H9 (cell line): ENCODE measurements around the gene KRT39. TPM values are rescaled to one million over a fixed set of nuclear protein-coding genes. Genes with fewer than 3 reads are reported as not detected.
"Not testable (repeated sequence)": the region's sequence is repeated elsewhere in the genome, so short reads cannot be mapped to it uniquely, and the experiment has no call there.

Experiments used
- DNase-seq: peaks from one replicate; pipeline ENCODE4 v3.0.0-alpha.2; 2017
- H2AFZ ChIP-seq: one replicate; pipeline ENCODE4 v1.6.1; 2013; ENCODE audit warnings: mild to moderate bottlenecking, low read length, control low read depth, moderate library complexity
- H2AK5ac ChIP-seq: 2 replicates; pipeline ENCODE4 v1.6.1; 2013; ENCODE audit warnings: low read length, control low read depth, mixed read lengths; ENCODE audit not compliant: insufficient read length
- H2BK120ac ChIP-seq: one replicate; pipeline ENCODE4 v1.6.1; 2013; ENCODE audit warnings: low read depth, mild to moderate bottlenecking, low read length, control low read depth, inconsistent platforms; ENCODE audit not compliant: poor library complexity, severe bottlenecking
- H2BK12ac ChIP-seq: 2 replicates; pipeline ENCODE4 v1.6.1; 2013; ENCODE audit warnings: low read length, control low read depth, mixed read lengths, low read depth; ENCODE audit not compliant: insufficient read length
- H2BK15ac ChIP-seq: 2 replicates; pipeline ENCODE4 v1.6.1; 2013; ENCODE audit warnings: low read depth, low read length, control low read depth
- H2BK20ac ChIP-seq: one replicate; pipeline ENCODE4 v1.6.1; 2013; ENCODE audit warnings: low read depth, mild to moderate bottlenecking, low read length, control low read depth, inconsistent platforms; ENCODE audit not compliant: poor library complexity, severe bottlenecking
- H2BK5ac ChIP-seq: 2 replicates; pipeline ENCODE4 v1.6.1; 2013; ENCODE audit warnings: low read length, control low read depth, mixed read lengths; ENCODE audit not compliant: insufficient read length
- H3K14ac ChIP-seq: 2 replicates; pipeline ENCODE4 v1.6.1; 2013; ENCODE audit warnings: low read length, control low read depth; ENCODE audit not compliant: insufficient read depth
- H3K18ac ChIP-seq: 2 replicates; pipeline ENCODE4 v1.6.1; 2013; ENCODE audit warnings: low read depth, mild to moderate bottlenecking, mixed read lengths, low read length, control low read depth; ENCODE audit not compliant: insufficient read length
- H3K23ac ChIP-seq: 2 replicates; pipeline ENCODE4 v1.6.1; 2013; ENCODE audit warnings: low read length, control low read depth, mixed read lengths, low read depth; ENCODE audit not compliant: insufficient read length
- H3K23me2 ChIP-seq: 2 replicates; pipeline ENCODE4 v1.6.1; 2013; ENCODE audit warnings: low read depth, mild to moderate bottlenecking, mixed read lengths, low read length, control low read depth; ENCODE audit not compliant: insufficient read length, poor library complexity, severe bottlenecking
- H3K27ac ChIP-seq: 2 replicates; pipeline ENCODE4 v1.5.1; 2013; ENCODE audit warnings: low read length, control low read depth, mixed read lengths, low read depth; ENCODE audit not compliant: insufficient read length
- H3K27me3 ChIP-seq: 2 replicates; pipeline ENCODE4 v1.6.1; 2013; ENCODE audit warnings: low read length, control low read depth, inconsistent platforms; ENCODE audit not compliant: insufficient read depth
- H3K4ac ChIP-seq: 2 replicates; pipeline ENCODE4 v1.6.1; 2013; ENCODE audit warnings: low read depth, mild to moderate bottlenecking, control low read depth, inconsistent platforms, low read length, moderate library complexity
- H3K4me1 ChIP-seq: 2 replicates; pipeline ENCODE4 v1.6.1; 2013; ENCODE audit warnings: low read length, control low read depth, inconsistent platforms; ENCODE audit not compliant: insufficient read depth
- H3K4me2 ChIP-seq: 2 replicates; pipeline ENCODE4 v1.6.1; 2013; ENCODE audit warnings: low read length, control low read depth, mixed read lengths; ENCODE audit not compliant: insufficient read length, insufficient read depth
- H3K56ac ChIP-seq: 2 replicates; pipeline ENCODE4 v1.6.1; 2013; ENCODE audit warnings: low read depth, mild to moderate bottlenecking, mixed read lengths, low read length, control low read depth; ENCODE audit not compliant: insufficient read length
- H3K79me1 ChIP-seq: 2 replicates; pipeline ENCODE4 v1.6.1; 2013; ENCODE audit warnings: low read depth, mild to moderate bottlenecking, moderate library complexity, low read length, control low read depth, inconsistent platforms; ENCODE audit not compliant: insufficient read depth, poor library complexity, severe bottlenecking
- H3K79me2 ChIP-seq: 2 replicates; pipeline ENCODE4 v1.6.1; 2013; ENCODE audit warnings: low read length, control low read depth, inconsistent platforms; ENCODE audit not compliant: insufficient read depth
- H3K9ac ChIP-seq: 2 replicates; pipeline ENCODE4 v1.6.1; 2013; ENCODE audit warnings: low read length, control low read depth, mixed read lengths; ENCODE audit not compliant: insufficient read length; ENCODE audit errors: extremely low read depth
- H3K9me3 ChIP-seq: one replicate; pipeline ENCODE4 v1.6.1; 2013; ENCODE audit warnings: low read depth, low read length, inconsistent platforms; ENCODE audit not compliant: control insufficient read depth
- H3T11ph ChIP-seq: one replicate; pipeline ENCODE4 v1.6.1; 2013; ENCODE audit warnings: mild to moderate bottlenecking, low read length, control low read depth, inconsistent platforms
- H4K20me1 ChIP-seq: one replicate; pipeline ENCODE4 v1.6.1; 2013; ENCODE audit not compliant: control insufficient read depth, insufficient read length, insufficient read depth
- H4K5ac ChIP-seq: 2 replicates; pipeline ENCODE4 v1.6.1; 2013; ENCODE audit warnings: low read depth, mild to moderate bottlenecking, mixed read lengths, low read length, control low read depth; ENCODE audit not compliant: insufficient read length
- H4K8ac ChIP-seq: replicated peaks from 2 replicates; pipeline ENCODE4 v1.6.1; 2013; ENCODE audit warnings: low read length, control low read depth, mixed read lengths, low read depth; ENCODE audit not compliant: insufficient read length
- H4K91ac ChIP-seq: 2 replicates; pipeline ENCODE4 v1.6.1; 2013; ENCODE audit warnings: low read depth, mild to moderate bottlenecking, moderate library complexity, mixed read lengths, low read length, control low read depth; ENCODE audit not compliant: insufficient read length
- H3K27ac Mint-ChIP-seq, 3 experiments: 2 replicates in 2 of 3; 3 replicates in 1 of 3; pipeline ENCODE4 v1.8.0; 2020 to 2021; ENCODE audit warnings: mixed read lengths in 3 of 3, mild to moderate bottlenecking in 1 of 3, moderate library complexity in 1 of 3
- H3K27me3 Mint-ChIP-seq: 2 replicates; pipeline ENCODE4 v1.8.0; 2021; ENCODE audit warnings: low read depth, mild to moderate bottlenecking, moderate library complexity, mixed read lengths
- H3K36me3 Mint-ChIP-seq, 3 experiments: 2 replicates in 2 of 3; 3 replicates in 1 of 3; pipeline ENCODE4 v1.8.0; 2020 to 2021; ENCODE audit warnings: low read depth in 3 of 3, mixed read lengths in 3 of 3; ENCODE audit not compliant: insufficient read depth in 1 of 3
- H3K4me1 Mint-ChIP-seq, 2 experiments: 2 replicates each; pipeline ENCODE4 v1.8.0; 2020; ENCODE audit warnings: mixed read lengths in 2 of 2
- H3K4me3 Mint-ChIP-seq, 2 experiments: 2 replicates in 1 of 2; 3 replicates in 1 of 2; pipeline ENCODE4 v1.8.0; 2020 to 2021; ENCODE audit warnings: mild to moderate bottlenecking in 2 of 2, mixed read lengths in 2 of 2, moderate library complexity in 1 of 2
- H3K9me3 Mint-ChIP-seq, 2 experiments: 2 replicates in 1 of 2; 3 replicates in 1 of 2; pipeline ENCODE4 v1.8.0; 2020; ENCODE audit warnings: mild to moderate bottlenecking in 2 of 2, mixed read lengths in 2 of 2, moderate library complexity in 1 of 2
- CTCF ChIP-seq: fragments of 200-600 bp; sonication (generic); conservative IDR thresholded peaks from 3 replicates; pipeline ENCODE4 v1.8.0; 2021; ENCODE audit warnings: antibody characterized with exemption, mild to moderate bottlenecking
- WGBS: extraction: QIAGEN DNeasy Blood & Tissue Kit; methylation state at CpG from one replicate; pipeline ENCODE4 v1.1.7; 2013; ENCODE audit warnings: missing lambda C conversion rate, low lambda C conversion rate, mixed read lengths; ENCODE audit not compliant: insufficient read length; ENCODE audit errors: extremely low coverage; 5-methylcytosine and 5-hydroxymethylcytosine counted together
- total RNA-seq: library from RNA; stranded (reverse); gene quantifications from 2 replicates; pipeline ENCODE4 v1.2.1, GENCODE V29; 2021

Gene KRT39
- total RNA-seq, 1 experiment from 2014 or later: not detected

DNA sequence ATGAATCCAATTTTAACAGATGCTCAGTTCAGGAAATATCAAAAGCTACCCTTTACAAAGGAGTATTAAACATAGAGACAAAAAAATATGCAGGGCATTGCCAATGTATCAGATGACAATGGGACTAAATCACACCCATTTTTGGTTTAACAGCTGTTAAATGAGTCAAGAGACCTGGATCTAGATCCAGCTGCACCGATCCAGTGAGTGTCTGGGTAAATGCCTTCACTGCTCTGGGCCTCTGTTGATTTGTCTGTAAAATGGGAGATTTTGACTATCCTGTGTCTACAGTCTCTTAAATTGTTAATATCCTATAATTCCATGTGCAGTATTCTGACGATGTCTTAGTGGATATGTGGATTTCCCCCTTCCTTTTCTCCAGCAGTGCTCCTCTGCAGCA, 45.7 kb downstream of the KRT39 start:
- Histone ChIP-seq H2BK15ac (no peak overlapping the region), H3K56ac (no peak overlapping the region), H3K9ac (no peak overlapping the region), H3K23me2 (no peaks in the 10 kb centered on the region), H4K5ac (no peak overlapping the region), H2BK20ac (no peak overlapping the region), H3K79me1 (no peaks in the 10 kb centered on the region), H3K23ac (no peak overlapping the region), H3K4me2 (no peak overlapping the region), H2BK120ac (no peak overlapping the region), H3K27me3 (no peaks in the 10 kb centered on the region), H2AFZ (no peak overlapping the region), H3K4ac (no peak overlapping the region), H3K27ac (no peak overlapping the region), H2BK12ac (no peak overlapping the region), H4K91ac (no peak overlapping the region), H3K4me1 (no peaks in the 10 kb centered on the region), H3K79me2 (no peaks in the 10 kb centered on the region), H3K9me3 (no peaks in the 10 kb centered on the region), H4K8ac (no peak overlapping the region), H3T11ph (no peak overlapping the region), H2BK5ac (no peak overlapping the region), H4K20me1 (no peaks in the 10 kb centered on the region), H3K18ac (no peak overlapping the region), H3K14ac (no peak overlapping the region), H2AK5ac (no peak overlapping the region)
- Mint-ChIP-seq H3K27me3 (no peaks in the 10 kb centered on the region; the same call in none of the 2 replicates), H3K27ac (no peak overlapping the region), H3K4me1 (peaks cover under 1 to 1% of the 10 kb centered on the region in 2 experiments), H3K36me3 (no peaks in the 10 kb centered on the region), H3K9me3 (no peaks in the 10 kb centered on the region), H3K4me3 (no peak overlapping the region)
- TF ChIP-seq CTCF: no peak
- DNase-seq: no peak
- no CpG with 5 or more reads among the region's 2 CpGs for WGBS

DNA sequence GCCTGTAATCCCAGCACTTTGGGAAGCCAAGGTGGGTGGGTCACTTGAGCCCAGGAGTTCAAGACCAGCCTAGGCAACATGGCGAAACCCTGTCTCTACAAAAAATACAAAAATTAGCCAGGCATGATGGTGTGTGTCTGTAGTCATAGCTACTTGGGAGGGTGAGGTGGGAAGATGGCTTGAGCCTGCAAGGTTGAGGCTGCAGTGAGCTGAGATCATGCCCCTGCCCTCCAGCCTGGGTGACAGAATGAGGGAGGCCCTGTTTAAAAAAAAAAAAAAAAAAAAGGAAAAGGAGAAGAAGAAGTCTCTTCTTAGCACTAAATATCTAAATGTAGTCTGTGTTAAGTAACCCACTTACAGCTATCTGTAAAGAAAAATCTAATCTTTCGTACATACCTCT, 49.6 kb downstream of the KRT39 start:
- H3K27ac ChIP-seq, H2BK120ac ChIP-seq, H2BK5ac ChIP-seq, H2AFZ ChIP-seq, H4K5ac ChIP-seq, H3K4me1 ChIP-seq, H2BK12ac ChIP-seq, H3K4me3 Mint-ChIP-seq, H3K56ac ChIP-seq, H3K79me2 ChIP-seq, H3K4me1 Mint-ChIP-seq, H3K4me2 ChIP-seq, H4K91ac ChIP-seq, H3K27me3 ChIP-seq, H3K27ac Mint-ChIP-seq, H3K27me3 Mint-ChIP-seq, H3K9me3 Mint-ChIP-seq, H3K4ac ChIP-seq, H4K8ac ChIP-seq, H2BK15ac ChIP-seq, H3K36me3 Mint-ChIP-seq, H3T11ph ChIP-seq, H3K23ac ChIP-seq, H2BK20ac ChIP-seq, H3K18ac ChIP-seq, H3K79me1 ChIP-seq, H3K9ac ChIP-seq, H4K20me1 ChIP-seq, H3K9me3 ChIP-seq, DNase-seq, H3K23me2 ChIP-seq, H3K14ac ChIP-seq, H2AK5ac ChIP-seq: not testable (repeated sequence)
- WGBS: no CpG with 5 or more reads among the region's 2 CpGs
